GM10266 (cell line): ENCODE measurements around the gene C1orf35.

ENCODE experiments used
- DNase-seq: peaks from one replicate; pipeline ENCODE4 v3.0.0; 2012; ENCODE audit errors: extremely low spot score
- CTCF ChIP-seq: IDR thresholded peaks from 2 replicates; pipeline ENCODE4 v1.5.1; 2012; ENCODE audit warnings: mild to moderate bottlenecking, low read depth; ENCODE audit not compliant: control insufficient read depth, insufficient read depth; ENCODE audit errors: missing control alignments

Gene C1orf35

DNA sequence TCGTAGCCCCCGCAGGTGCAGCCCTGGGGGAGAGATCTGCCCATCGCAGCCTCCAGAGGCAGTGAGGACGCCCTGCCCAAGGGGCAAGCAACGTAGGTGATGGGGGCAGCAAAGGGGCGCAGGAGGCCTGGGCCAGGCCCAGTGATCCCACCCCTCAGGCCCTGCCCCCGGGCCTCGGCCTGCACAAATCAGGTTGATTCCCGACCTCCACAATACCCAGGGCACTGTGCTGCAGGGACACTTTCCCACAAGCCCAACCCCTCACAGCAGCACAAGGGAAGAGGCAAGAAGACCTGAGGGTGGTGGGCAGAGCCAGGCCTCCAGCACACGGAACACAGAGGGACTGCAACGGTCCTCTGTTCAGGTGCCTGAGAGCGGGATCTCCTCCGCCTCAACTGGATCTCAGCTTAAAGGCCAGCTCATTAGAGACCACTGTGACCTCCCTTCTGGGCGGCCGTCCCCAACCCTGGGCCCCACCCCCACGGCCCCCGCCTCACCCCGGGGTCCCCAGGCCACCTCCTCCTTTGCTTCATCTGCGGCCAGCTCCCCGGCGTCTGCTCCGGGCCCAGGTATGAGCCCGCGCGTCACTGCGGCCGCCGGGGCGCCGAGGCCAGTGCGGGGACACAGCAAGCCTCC is 21.4 kb downstream of the C1orf35 start:
- DNase-seq, result no peak
- no peak for TF ChIP-seq CTCF

DNA sequence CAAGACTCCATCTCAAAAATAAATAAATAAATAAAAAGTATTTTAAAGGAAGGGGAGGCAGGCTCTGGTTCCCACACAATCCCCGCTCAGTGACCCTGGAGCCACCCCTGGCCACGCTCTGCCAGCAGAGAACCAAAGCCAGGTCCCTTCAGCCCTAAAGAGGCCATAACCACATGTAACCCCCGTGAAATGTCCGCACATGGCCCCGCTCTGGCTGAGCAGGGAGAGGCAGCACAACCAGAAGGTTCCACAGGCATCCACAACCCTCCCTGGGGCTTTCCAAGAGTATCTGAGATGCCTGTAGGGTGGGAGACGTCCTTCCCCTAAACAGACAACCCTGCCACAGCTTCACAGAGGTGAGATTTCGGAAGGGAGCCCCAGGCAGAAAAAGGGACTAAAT is 22.0 kb downstream of the C1orf35 start:
- DNase-seq, result no peak
- no peak for TF ChIP-seq CTCF

DNA sequence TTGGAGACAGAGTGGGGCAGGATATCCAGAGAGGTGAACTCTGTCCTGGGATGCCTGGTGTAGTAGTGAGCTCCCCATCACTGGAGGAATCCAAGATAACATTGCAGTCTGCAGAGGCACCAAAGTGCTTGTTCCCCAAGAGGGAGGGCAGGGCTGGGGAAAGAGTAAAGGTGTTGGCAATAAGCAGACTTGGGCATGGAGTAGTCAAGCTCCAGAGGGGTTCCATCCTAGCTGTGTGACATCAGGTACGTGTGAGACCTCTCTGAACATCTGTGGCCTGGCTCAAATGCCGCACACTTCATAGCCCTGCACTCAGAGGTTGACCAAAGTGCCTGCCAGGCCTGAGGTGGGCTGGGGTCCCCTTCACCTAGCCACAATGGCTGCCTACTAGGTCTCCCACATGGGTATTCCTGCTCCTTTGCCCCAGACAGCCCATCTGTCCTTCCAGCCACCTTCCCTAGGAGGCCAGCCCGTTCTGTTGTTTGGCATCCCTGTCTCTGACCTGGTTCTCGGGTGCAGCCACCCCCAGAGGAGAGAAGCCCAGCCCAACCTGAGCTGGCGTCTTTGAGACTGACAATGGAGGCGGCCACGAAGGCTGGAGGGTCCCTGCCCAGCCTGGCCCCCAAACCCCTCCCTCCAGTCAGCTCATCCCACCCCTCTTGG is 23.4 kb downstream of the C1orf35 start:
- DNase-seq, result no peak
- TF ChIP-seq CTCF, result no peak

DNA sequence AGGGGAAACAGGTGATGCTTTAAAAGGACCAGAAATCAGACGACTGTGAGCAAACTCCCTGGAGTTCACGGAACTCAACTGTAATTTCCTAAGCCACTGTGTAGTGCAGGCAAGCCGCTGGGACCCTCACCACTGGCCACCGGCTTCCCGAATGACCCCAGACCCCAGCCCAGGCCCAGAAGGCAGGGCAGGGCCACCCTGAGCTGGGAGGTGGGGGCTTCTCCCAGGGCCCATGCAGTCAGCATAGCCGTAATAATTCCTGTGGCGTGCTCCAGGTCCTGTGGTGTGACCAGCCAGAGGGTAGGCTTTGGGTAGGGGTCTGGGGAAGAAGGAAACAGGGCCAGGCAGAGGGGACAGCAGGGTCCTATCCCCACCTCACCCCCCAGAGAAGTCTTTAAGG is 24.1 kb downstream of the C1orf35 start:
- no peak for DNase-seq
- no peak for TF ChIP-seq CTCF

- no peak for DNase-seq
- no peak for TF ChIP-seq CTCF
Observed at GRCh38 chr1:228077565-228078330, 25.4 kb downstream of the C1orf35 start.

DNA sequence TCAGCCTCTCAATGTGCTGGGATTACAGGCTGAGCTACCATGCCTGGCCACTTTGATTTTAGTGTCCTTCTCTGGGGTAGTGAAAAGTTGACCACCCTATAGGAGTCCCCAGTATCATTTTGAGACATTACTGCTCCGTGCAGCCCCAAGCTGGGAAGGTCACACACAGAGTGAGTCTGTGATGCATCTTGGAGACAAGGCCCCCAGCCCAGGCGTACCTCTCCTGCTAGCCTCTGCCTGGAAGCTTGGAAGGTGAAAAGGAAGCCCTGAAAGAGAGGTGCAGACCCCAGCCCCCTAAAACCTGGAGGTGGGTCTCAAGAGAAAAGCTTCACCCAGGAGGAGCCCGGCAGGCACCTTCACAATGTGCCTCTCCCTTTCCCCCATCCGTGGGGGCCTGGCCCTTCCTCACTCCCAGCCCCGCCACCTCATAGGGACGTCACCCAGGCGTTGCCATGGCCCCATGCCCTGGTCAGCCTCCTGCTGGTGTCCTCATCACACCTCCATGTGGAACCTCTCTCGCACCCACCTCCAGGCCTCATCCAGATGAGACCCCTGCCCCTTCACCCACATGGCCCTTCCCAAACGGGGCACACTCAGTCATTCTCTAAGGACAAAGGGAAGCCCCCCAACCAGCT is 26.2 kb downstream of the C1orf35 start:
- no peak for TF ChIP-seq CTCF
- DNase-seq, result no peak
